MM.1S (cell line): ENCODE data around the gene NOD1.

Experiments
- CTCF ChIP-seq: fragments of 300-600 bp; sonication (generic); IDR thresholded peaks from 2 replicates; pipeline ENCODE4 v1.5.1; 2016; ENCODE audit warnings: antibody characterized with exemption, low read length, mixed read lengths
- EZH2 ChIP-seq: fragments of 300-600 bp; sonication (generic); optimal IDR thresholded peaks from 2 replicates; pipeline ENCODE3; 2017; ENCODE audit warnings: low read depth, mild to moderate bottlenecking, antibody characterized with exemption, low read length, mixed read lengths

DNA sequence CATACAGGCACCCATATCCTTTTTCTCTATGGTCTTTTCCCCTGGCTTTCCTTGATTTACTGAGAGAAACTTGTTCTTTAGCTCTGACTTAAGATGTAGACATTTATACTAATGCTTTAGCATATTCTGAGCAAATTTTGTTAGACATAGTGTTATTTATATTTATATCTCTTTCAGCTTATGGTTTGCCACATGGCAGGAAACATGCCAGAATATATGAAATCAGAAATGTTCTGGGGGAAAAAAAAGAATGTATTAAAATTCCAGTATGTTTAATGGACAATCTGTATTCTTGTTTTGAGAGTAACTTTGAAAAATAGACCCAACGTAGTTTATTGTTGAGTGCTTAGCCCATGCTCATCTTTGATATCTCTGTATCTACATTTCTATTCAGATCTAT lies 36.2 kb upstream of the NOD1 start:
- TF ChIP-seq CTCF (no peak), EZH2 (no peak)
